Ovary (tissue), 3 donors: ENCODE measurements around the gene N4BP2L2.
A peak's percentile ranks its signal among the peaks of the same experiment; 100 is the strongest.

Experiments
- CTCF ChIP-seq, 3 donors: fragments of 450-650 bp in 2 of 3; fragments of 200-600 bp in 1 of 3; IDR thresholded peaks; one replicate each; pipeline versions ENCODE4 v1.5.1 to v1.8.0; 2016 to 2022; ENCODE audit warnings: antibody characterized with exemption in 3 of 3, mild to moderate bottlenecking in 1 of 3
- POLR2A ChIP-seq: fragments of 450-650 bp; IDR thresholded peaks from one replicate; pipeline ENCODE4 v1.6.1; 2017; ENCODE audit warnings: antibody characterized with exemption, mild to moderate bottlenecking, moderate library complexity
- donor health status: DM: no; HTN: no; CAD: no.

- TF ChIP-seq POLR2A, result no peak
- TF ChIP-seq CTCF (IDR thresholded peaks at IDR 0.05), result peak in 1 of 3 donors; percentile 33
These were observed 48.6 kb upstream of the N4BP2L2 start for GRCh38 chr13:32587011-32587810.
